ENCODE data around the gene TRAPPC5.

- TF ChIP-seq CTCF (optimal IDR thresholded peaks at IDR 0.05 in 1 of 3, IDR thresholded peaks at IDR 0.05 in 1 of 3, conservative IDR thresholded peaks at IDR 0.05 in 1 of 3; ENCODE audit: extremely low read depth in 1 of 3, insufficient read depth in 2 of 3, low read length in 3 of 3): no peak
- TF ChIP-seq EZH2 (IDR thresholded peaks at IDR 0.05; ENCODE audit: low read length): no peak
These were observed 15.6 kb upstream of the TRAPPC5 start for GRCh38 chr19:7665076-7665475.

Measured in keratinocyte (primary cell).